NK-92 (cell line): ENCODE results near the gene GMPS.

Experiments
- DNase-seq: peaks from one replicate; lab custom pipeline; 2025; ENCODE audit not compliant: unreplicated experiment; lab: John Stamatoyannopoulos, UW

GMPS gene

GRCh38 chr3:155991212-155991611 lies 120.8 kb downstream of the GMPS start:
- no peak for DNase-seq

- DNase-seq, result no peak
These were observed 121.4 kb downstream of the GMPS start for GRCh38 chr3:155991847-155992246.
